GM18526 (cell line): ENCODE measurements around the gene PNPO.

Experiments used
- POLR2A ChIP-seq: IDR thresholded peaks from 3 replicates; pipeline ENCODE4 v1.6.1; 2011; ENCODE audit not compliant: insufficient read length; ENCODE audit errors: extremely low read depth

PNPO gene

GRCh38 chr17:47941246-47942095 is at the start of gene PNPO:
Gene PNPO, plus strand, starts transcription at chr17:47941571. Its CDS starts 105 bp downstream, at chr17:47941676.
- peak; percentile 62 for TF ChIP-seq POLR2A

GRCh38 chr17:47894498-47895346 is 46.6 kb upstream of the PNPO start:
- no peak for TF ChIP-seq POLR2A

- TF ChIP-seq POLR2A, result peak; percentile 88
Measured at GRCh38 chr17:47895347-47895855, 46.0 kb upstream of the PNPO start.

DNA sequence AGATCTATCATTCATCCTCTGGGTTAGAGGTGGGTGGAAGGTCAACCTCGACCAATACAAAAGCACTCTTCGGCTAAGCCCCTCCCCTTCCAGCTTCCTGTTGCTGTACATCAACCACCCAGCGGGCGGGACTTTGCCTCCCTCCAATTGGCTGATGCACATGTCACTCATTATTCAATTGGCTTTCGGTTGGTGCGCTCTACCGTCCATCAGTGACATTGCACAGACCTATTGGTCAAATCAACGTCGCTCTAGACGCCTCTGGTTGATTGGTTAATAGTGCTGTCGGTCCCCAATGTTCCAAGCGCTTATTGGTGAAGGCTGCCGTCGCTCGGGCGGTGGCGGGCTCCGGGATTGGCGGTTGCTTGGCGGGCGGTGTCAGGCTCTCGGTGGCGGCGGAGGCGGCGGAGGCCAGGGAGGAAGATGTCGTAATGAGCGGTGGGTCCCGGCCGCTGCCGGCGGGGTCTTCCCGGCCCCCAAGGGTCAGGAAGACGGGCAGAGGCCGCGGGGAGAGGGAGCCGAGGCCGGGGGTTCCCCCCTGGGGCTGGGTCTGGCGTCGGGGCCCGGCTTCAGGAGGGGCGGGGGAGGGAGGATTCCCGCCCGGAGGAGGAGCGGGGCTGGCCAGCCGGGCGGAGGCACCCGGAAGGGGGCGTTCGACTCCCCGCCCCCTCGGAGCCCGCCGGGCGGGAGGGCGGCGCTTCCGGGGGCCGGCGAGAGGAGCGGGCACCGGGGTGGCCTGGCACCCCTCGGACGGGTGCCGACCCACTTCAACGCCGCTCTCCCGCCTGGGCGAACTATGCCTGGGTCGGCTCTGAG is 45.3 kb upstream of the PNPO start, which contains the start of gene SP2:
Gene SP2 (plus strand): TSS at position 381 of the 816 bp plus-strand sequence. CDS start 51 bp downstream, at position 432.
- TF ChIP-seq POLR2A, result peak; percentile 74

DNA sequence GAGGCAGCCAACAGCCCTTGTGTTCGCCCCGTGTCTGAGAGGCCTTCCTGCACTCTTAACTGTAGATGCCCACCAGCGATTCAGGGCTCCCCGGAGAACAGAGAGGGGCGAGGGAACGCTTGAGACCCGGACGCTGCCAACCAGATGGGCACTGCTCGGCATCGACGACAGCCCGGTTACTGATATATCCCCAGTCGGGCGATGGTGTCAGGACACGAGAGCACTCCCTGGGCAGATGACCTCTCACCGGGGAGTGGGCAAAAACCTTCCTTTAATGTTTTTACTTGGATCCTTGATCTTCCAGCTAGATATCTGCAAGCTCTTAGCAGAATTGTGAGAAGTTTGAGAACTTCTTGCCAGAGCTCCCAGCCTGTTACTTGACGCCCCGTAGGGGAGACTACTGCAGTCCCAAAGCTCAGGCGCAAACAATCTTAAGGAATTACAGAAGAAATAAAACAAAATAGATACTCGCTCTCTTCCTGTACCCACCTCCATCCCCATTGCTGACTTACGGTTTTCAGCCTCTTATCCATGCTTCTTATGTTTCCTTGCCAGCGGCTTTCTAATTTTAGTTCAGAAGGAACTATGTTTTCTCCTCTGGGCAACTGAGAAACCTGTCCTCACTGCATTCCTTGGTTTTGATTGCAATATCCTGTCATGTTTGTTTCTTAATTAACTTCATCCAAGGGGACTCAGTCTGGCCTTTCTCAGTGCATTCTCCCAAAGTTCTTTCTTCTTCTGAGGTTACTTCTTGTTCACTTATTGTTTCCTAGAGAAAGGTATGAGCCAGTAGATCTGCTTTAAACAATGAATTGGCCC is 44.5 kb upstream of the PNPO start:
- TF ChIP-seq POLR2A, result no peak

- no peak for TF ChIP-seq POLR2A
Measured at GRCh38 chr17:47897561-47897960, 43.8 kb upstream of the PNPO start.

DNA sequence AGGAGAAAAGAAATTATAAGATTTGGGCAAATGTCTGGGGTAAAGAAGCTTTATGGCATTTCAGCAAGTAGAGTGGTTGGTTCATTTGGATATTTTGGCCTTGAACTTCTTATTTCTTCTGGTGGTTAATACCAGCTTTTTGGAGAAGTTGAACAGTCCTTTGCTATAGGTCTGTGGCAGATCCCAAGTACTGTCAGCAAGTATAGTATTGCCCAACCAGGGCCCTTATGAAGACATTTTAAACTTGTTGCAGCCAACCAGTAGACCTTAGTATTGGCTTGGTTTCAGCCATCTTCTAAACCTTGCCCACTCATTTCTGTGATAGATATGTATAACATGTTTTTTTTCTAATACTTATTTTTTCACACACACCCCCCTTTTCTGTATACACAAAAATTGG is 43.1 kb upstream of the PNPO start:
- no peak for TF ChIP-seq POLR2A

GRCh38 chr17:47899643-47900042 is 41.7 kb upstream of the PNPO start:
- TF ChIP-seq POLR2A, result no peak

DNA sequence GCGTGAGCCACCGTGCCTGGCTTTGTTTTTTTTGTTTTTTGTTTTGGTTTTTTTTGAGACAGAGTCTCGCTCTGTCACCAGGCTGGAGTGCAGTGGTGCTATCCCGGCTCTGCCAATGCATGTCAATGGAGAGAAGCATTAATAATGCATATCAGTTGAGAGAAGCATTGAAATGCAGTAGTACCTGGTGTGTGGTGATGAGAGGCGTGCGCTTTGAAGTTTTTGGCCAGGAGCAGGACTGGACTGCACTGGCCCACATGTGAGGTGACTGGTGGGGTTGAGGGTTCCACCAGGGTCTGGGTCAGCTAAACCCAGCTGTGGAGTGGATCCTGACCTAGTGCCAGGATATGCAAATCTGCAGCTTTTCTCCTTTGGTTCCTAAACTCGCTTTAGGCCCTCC is 39.9 kb upstream of the PNPO start:
- TF ChIP-seq POLR2A, result no peak

DNA sequence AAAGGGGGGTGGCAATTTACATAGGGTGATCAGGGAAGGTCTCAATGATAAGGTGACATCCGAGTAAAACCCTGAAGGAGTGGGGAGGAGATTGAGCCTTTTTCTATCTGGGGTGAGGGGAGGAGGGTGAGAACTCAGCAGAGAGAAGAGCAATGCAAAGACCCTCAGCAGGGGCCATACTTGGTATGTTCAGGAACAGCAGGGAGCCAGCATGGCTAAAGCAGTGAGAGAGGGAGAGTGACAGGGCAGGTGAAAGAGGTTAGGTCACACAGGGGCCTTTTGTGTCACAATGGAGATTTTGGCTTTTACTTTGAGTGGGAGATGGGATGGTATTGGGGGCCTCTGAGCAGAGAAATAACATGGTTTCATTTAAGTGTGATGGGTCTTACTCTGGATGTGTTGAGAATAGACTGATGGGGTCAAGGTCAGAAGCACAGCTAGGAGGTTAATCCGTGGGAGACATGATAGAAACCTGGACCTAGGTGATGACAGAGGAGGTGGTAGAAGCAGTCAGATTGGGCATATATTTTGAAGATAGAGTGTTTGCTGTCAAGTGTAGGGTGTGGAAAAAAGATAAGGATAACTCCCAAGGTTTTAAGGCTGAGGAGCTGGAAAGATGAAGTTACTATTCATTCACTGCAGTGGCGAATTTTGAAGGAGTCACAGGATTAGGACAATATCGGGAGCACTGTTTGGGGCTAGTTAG is 39.2 kb upstream of the PNPO start:
- no peak for TF ChIP-seq POLR2A

- no peak for TF ChIP-seq POLR2A
Measured at GRCh38 chr17:47905221-47905733, 36.1 kb upstream of the PNPO start.

- TF ChIP-seq POLR2A, result no peak
Measured at GRCh38 chr17:47906443-47906842, 34.9 kb upstream of the PNPO start.

DNA sequence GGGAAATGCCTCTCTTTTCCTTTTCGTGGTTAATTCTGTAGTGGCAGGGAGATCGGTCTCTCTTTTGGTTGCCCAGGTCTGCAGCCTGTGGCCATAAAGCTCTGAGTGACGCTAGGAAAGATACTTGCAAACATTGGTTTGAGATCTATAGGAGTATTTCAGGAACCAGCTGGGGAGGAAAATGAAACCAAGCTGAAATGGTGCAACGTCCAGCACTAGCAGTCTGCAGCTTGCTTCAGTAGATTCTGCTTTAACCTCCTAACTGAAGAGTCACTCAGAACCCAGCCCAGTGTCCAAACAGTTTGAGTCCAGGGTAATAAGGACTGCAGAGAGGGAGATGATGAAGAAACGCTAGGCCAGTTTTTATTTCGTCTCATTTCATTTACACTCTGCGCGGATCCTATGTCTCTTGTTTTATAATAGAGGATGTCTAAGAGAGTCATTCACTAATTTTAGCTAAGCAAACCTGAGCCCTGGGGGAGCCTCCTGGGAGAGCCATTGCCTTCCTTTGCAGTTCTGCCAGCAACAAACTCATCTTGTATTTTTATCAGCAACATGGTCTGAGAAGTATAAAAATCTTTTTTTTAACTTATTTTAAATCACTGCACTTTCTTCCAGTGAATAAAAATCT is 33.3 kb upstream of the PNPO start:
- no peak for TF ChIP-seq POLR2A
